Endothelial cell of umbilical vein (primary cell): ENCODE data around the gene DIP2C. TPM values are rescaled to one million over a fixed set of nuclear protein-coding genes. Genes with fewer than 3 reads are reported as not detected.

Experiments
- BruUV-seq: library from RNA; stranded (reverse); fragments of 400-500 nt; replicated peaks from 2 replicates; lab custom pipeline; 2021; lab: Mats Ljungman, UMichigan
- CTCF ChIA-PET: fragments of 300-600, 350-600 bp; sonication (Branson Sonifier 250); formaldehyde crosslinking; loops from one replicate; lab custom pipeline; 2021; ENCODE audit warnings: antibody characterized with exemption, inconsistent platforms; lab: Charles Lee
- POLR2A ChIA-PET: fragments of 300-600, 350-600 bp; sonication (Branson Sonifier 250); formaldehyde crosslinking; loops from one replicate; lab custom pipeline; 2021; ENCODE audit warnings: antibody characterized with exemption, inconsistent platforms; lab: Charles Lee
- DNase-seq: peaks from one replicate; pipeline ENCODE4 v3.0.0-alpha.2; 2011; ENCODE audit warnings: low read depth, low spot score
- FAIRE-seq: peaks from 2 replicates; lab custom pipeline; 2011; peaks lifted over from hg19 to GRCh38; lab: Jason Lieb, UNC
- H2AFZ ChIP-seq: 2 replicates; pipeline ENCODE4 v1.6.0; 2012; ENCODE audit warnings: low read depth, low read length, control low read depth, inconsistent platforms
- H3K27ac ChIP-seq: 2 replicates; pipeline ENCODE4 v1.5.1; 2011; ENCODE audit warnings: low read depth, mild to moderate bottlenecking, control low read depth, low read length, moderate library complexity; ENCODE audit not compliant: insufficient read depth
- H3K27me3 ChIP-seq, 2 experiments: 2 replicates each; pipeline versions ENCODE4 v1.6.0 to v1.6.1; 2011; ENCODE audit warnings: low read length in 2 of 2, mixed read lengths in 1 of 2; ENCODE audit not compliant: control insufficient read depth in 2 of 2, insufficient read depth in 2 of 2
- H3K36me3 ChIP-seq, 2 experiments: 2 replicates in 1 of 2; 3 replicates in 1 of 2; pipeline ENCODE4 v1.5.1; 2011; ENCODE audit warnings: low read length in 2 of 2, mild to moderate bottlenecking in 1 of 2, moderate library complexity in 1 of 2; ENCODE audit not compliant: control insufficient read depth in 2 of 2, insufficient read depth in 2 of 2; ENCODE audit errors: extremely low read depth in 1 of 2
- H3K4me1 ChIP-seq: 3 replicates; pipeline ENCODE4 v1.5.1; 2011; ENCODE audit warnings: mild to moderate bottlenecking, low read length; ENCODE audit not compliant: control insufficient read depth, insufficient read depth; ENCODE audit errors: extremely low read depth
- H3K4me2 ChIP-seq: 2 replicates; pipeline ENCODE4 v1.6.1; 2011; ENCODE audit warnings: low read length, control low read depth, mixed read lengths; ENCODE audit not compliant: insufficient read depth
- H3K4me3 ChIP-seq, 3 experiments: fragments of 200-600 bp in 1 of 3; sonication (generic), shearing (Covaris generic) in 1 of 3; replicated peaks in 1 of 3; 2 replicates each; pipeline ENCODE4 v1.5.1; 2011 to 2016; ENCODE audit warnings: control low read depth in 3 of 3, low read length in 3 of 3, mild to moderate bottlenecking in 2 of 3, inconsistent platforms in 1 of 3, low read depth in 1 of 3, moderate library complexity in 1 of 3; ENCODE audit not compliant: insufficient read depth in 1 of 3
- H3K79me2 ChIP-seq: 2 replicates; pipeline ENCODE4 v1.6.0; 2012; ENCODE audit warnings: low read length, inconsistent platforms; ENCODE audit not compliant: control insufficient read depth, insufficient read depth
- H3K9ac ChIP-seq: replicated peaks from 2 replicates; pipeline ENCODE3; 2011; ENCODE audit warnings: low read length, control low read depth; ENCODE audit not compliant: insufficient read depth; ENCODE audit errors: extremely low read depth
- H3K9me1 ChIP-seq: replicated peaks from 3 replicates; pipeline ENCODE4 v1.6.0; 2011; ENCODE audit warnings: mild to moderate bottlenecking, low read length; ENCODE audit not compliant: control insufficient read depth, insufficient read depth; ENCODE audit errors: extremely low read depth
- H3K9me3 ChIP-seq: replicated peaks from 2 replicates; pipeline ENCODE4 v1.5.1; 2012; ENCODE audit warnings: low read length, inconsistent platforms; ENCODE audit not compliant: control insufficient read depth, insufficient read depth
- H4K20me1 ChIP-seq: replicated peaks from 2 replicates; pipeline ENCODE3; 2011; ENCODE audit warnings: mild to moderate bottlenecking, low read length; ENCODE audit not compliant: control insufficient read depth, insufficient read depth; ENCODE audit errors: extremely low read depth
- EZH2 ChIP-seq: IDR thresholded peaks from 2 replicates; pipeline ENCODE4 v1.6.1; 2012; ENCODE audit warnings: borderline replicate concordance, low read depth, mild to moderate bottlenecking, moderate library complexity, low read length, inconsistent platforms; ENCODE audit not compliant: severe bottlenecking
- FOS ChIP-seq: IDR thresholded peaks from 2 replicates; pipeline ENCODE4 v1.6.1; 2011; ENCODE audit warnings: mild to moderate bottlenecking, low read length, moderate library complexity, borderline replicate concordance; ENCODE audit not compliant: insufficient read depth
- GATA2 ChIP-seq: IDR thresholded peaks from 2 replicates; pipeline ENCODE4 v1.7.0; 2011; ENCODE audit warnings: low read depth, mild to moderate bottlenecking, moderate library complexity, mixed read lengths, low read length; ENCODE audit not compliant: insufficient read length, insufficient read depth
- JUN ChIP-seq: IDR thresholded peaks from 2 replicates; pipeline ENCODE4 v1.6.1; 2011; ENCODE audit warnings: borderline replicate concordance, low read depth; ENCODE audit not compliant: insufficient read length, insufficient read depth
- MAX ChIP-seq: IDR thresholded peaks from 2 replicates; pipeline ENCODE4 v1.6.1; 2011; ENCODE audit not compliant: insufficient read depth, insufficient read length
- MYC ChIP-seq: IDR thresholded peaks from one replicate; pipeline ENCODE4 v1.6.1; 2011; ENCODE audit warnings: mild to moderate bottlenecking, low read depth, low read length
- POLR2A ChIP-seq: IDR thresholded peaks from 2 replicates; pipeline ENCODE4 v1.6.1; 2012; ENCODE audit warnings: low read depth, mild to moderate bottlenecking, control low read depth, low read length
- POLR2AphosphoS5 ChIP-seq: IDR thresholded peaks from 2 replicates; pipeline ENCODE4 v1.6.1; 2012; ENCODE audit warnings: low read depth, mild to moderate bottlenecking, control low read depth, low read length, moderate library complexity; ENCODE audit not compliant: insufficient read depth
- dilution Hi-C: fragments of 300-500 bp; cut with MboI; formaldehyde crosslinking; loops from one replicate; pipeline ENCODE4 v1.15.0; 2019; ENCODE audit warnings: low sequenced_read_pairs; ENCODE audit not compliant: extremely low pct_ligation_motif_present
- intact Hi-C: fragments of 100-400 bp; cut with micrococcal nuclease; formaldehyde crosslinking; loops from one replicate; pipeline ENCODE4 v1.10.0; 2022
- polyA plus RNA-seq, 4 experiments: library from polyadenylated mRNA; depleted of rRNA in 3 of 4; stranded (reverse) in 3 of 4; unstranded in 1 of 4; fragments of >200 nt; gene quantifications; 2 replicates each; pipeline versions ENCODE4 v1.2.1 to v1.2.3, GENCODE V29; 2011 to 2012; ENCODE audit warnings: missing spikeins in 1 of 4
- total RNA-seq: library from RNA; stranded (reverse); gene quantifications from 2 replicates; pipeline ENCODE4 v1.2.3, GENCODE V29; 2021
- TF ChIP-seq, protein P1 (sequence below), 2 donors: IDR thresholded peaks; 1 replicate in 1 of 2; 2 replicates in 1 of 2; pipeline ENCODE4 v1.5.1; 2011; ENCODE audit warnings: low read length in 2 of 2, mild to moderate bottlenecking in 2 of 2, moderate library complexity in 2 of 2, control low read depth in 1 of 2, inconsistent platforms in 1 of 2, low read depth in 1 of 2; ENCODE audit not compliant: insufficient read depth in 1 of 2; ENCODE audit errors: extremely low read depth in 1 of 2

DIP2C gene
- total and polyA plus RNA-seq, 2 donors (not counting 3 experiments of a cell fraction or from before 2014, with no cell fraction given): 3.6 to 10.7 TPM

GRCh38 chr10:443459-443858 is 246.0 kb downstream of the DIP2C start:
- Histone ChIP-seq H3K4me2 (no peak overlapping the region), H3K9me3 (no peaks in the 10 kb centered on the region), H3K79me2 (no peaks in the 10 kb centered on the region), H4K20me1 (no peaks in the 10 kb centered on the region), H3K4me1 (no peaks in the 10 kb centered on the region), H3K27me3 (no peaks in the 10 kb centered on the region), H3K27ac (no peak overlapping the region), H3K36me3 (no peaks in the 10 kb centered on the region), H3K9me1 (no peaks in the 10 kb centered on the region), H2AFZ (no peak overlapping the region), H3K4me3 (no peak overlapping the region), H3K9ac (no peak overlapping the region)
- TF ChIP-seq FOS: no peak
- no peak for TF ChIP-seq POLR2AphosphoS5
- TF ChIP-seq, protein P1, sequence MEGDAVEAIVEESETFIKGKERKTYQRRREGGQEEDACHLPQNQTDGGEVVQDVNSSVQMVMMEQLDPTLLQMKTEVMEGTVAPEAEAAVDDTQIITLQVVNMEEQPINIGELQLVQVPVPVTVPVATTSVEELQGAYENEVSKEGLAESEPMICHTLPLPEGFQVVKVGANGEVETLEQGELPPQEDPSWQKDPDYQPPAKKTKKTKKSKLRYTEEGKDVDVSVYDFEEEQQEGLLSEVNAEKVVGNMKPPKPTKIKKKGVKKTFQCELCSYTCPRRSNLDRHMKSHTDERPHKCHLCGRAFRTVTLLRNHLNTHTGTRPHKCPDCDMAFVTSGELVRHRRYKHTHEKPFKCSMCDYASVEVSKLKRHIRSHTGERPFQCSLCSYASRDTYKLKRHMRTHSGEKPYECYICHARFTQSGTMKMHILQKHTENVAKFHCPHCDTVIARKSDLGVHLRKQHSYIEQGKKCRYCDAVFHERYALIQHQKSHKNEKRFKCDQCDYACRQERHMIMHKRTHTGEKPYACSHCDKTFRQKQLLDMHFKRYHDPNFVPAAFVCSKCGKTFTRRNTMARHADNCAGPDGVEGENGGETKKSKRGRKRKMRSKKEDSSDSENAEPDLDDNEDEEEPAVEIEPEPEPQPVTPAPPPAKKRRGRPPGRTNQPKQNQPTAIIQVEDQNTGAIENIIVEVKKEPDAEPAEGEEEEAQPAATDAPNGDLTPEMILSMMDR (IDR thresholded peaks at IDR 0.05; ENCODE audit: extremely low read depth in 1 of 2, insufficient read depth in 1 of 2, low read depth in 1 of 2, low read length in 2 of 2): no peak
- no peak for TF ChIP-seq MAX
- TF ChIP-seq GATA2: no peak
- TF ChIP-seq JUN: no peak
- no peak for TF ChIP-seq MYC
- TF ChIP-seq POLR2A: no peak
- TF ChIP-seq EZH2: no peak
- ChIA-PET POLR2A (no interaction called here), CTCF (no interaction called here)
- dilution Hi-C loops (no loop called here), intact Hi-C loops (no loop called here)
- no TSS peak for BruUV-seq
- FAIRE-seq (no peak), DNase-seq (no peak)
